CD4-positive, alpha-beta T cell treated with Interleukin-1 beta for 1 hour (primary cell): Measurements from ENCODE around the gene SPOCK2.

Source experiments
- DNase-seq, 2 donors: peaks; one replicate each; pipeline ENCODE4 v3.0.0-alpha.2; 2020 to 2022

Gene SPOCK2

DNA sequence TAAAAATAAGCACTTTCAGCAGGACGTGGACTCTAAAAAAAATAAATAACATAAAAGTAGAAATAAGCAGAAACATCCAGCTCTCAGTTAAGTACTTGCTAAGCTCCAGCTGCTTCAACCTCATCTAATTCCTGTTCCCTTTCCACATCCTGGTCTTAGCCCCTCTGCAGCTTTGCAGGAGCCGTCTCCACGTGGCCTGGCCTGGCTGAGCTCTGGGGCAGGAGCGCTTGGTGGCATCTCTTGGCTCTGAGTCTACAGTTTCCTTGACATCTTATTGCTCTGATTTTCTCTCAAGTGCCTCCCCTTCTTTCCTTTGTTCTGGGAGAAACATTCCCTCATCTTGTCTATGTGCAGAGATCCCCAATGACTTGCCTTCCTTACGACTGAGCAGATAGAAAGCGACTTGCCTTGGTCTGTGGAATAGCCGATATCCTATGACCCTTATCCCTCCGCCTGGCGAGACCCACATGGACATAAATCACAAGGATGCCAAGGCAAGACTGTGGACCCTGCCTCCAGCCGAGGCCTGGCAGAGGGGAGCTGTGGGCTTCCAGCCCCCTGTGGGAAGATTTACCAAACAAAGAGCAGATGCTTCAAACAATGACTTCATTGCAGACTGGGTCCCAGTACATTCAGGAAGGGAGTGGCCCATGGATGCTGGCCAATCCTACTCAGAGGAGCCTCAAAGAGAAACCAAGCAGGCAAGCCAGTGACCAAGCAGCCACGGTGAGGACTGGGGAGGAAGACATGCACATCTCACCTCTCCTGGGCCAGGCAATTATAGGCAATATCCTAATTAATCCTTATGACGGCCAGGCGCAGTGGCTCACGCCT, 61.9 kb downstream of the SPOCK2 start:
- no peak for DNase-seq

- no peak for DNase-seq
Observed at GRCh38 chr10:72025832-72026231, 62.5 kb downstream of the SPOCK2 start.

DNA sequence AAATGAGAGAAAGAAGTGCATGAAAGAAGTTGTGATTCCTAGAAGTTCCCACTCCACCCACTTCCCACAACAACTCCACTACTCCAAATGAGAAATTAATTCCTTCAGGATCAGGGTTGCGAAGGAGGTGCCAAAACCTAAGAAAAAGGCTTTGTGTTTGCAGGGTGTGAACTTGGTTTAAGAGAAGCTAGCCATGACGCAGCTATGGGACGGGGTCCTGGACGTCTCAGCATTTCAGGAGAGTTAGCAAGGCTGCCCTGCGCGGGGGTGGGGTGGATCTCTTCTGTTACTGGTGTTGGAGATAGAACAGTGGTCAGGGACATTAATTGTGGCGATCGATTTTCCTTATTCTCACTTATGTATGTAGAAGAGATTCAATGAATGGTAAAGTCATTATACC, 63.0 kb downstream of the SPOCK2 start:
- no peak for DNase-seq

- DNase-seq: no peak
Observed at GRCh38 chr10:72024596-72024995, 63.8 kb downstream of the SPOCK2 start.

GRCh38 chr10:72022228-72022627, 66.1 kb downstream of the SPOCK2 start:
- DNase-seq: no peak

DNA sequence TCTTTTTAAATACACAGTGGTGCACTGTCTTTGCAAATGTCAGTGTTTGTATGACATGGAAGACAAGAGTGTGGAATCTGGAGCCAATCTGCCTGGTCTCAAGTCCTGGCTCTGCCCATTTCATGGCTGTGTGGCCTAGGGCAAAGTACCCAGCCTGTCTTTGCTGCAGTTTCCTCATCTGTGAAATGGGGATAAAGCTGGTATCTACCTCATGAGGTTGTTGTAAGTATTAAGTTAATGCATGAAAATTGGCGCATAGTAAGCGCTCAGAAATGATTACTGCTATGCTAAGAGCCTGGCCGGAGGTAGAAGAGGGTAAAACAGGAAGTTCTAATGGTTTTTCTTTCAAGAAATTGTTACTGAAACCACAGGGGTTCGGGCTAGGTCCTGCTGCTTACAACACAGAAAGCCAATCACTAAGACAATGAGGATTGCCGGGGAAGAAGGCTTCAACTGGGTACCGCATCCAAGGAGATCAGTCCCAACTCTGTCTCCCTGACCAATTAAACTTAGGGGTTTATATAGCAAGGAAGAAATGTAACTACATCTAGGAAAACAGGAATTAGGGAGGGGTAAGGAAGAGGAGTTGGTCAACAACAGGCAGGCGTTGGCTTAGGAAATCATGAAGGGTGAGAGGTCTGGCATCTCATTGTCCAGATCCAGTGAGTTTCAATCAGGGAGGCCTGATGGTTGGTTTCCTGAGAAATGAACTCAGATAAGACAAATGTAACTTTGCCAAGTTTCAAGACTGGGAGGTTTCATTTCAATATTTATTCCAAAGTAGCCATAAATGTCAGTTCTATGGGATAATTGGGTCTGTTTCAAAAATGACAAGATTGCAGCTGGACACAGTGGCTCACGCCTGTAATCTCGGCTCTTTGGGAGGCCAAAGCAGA, 67.2 kb downstream of the SPOCK2 start:
- DNase-seq: no peak

DNA sequence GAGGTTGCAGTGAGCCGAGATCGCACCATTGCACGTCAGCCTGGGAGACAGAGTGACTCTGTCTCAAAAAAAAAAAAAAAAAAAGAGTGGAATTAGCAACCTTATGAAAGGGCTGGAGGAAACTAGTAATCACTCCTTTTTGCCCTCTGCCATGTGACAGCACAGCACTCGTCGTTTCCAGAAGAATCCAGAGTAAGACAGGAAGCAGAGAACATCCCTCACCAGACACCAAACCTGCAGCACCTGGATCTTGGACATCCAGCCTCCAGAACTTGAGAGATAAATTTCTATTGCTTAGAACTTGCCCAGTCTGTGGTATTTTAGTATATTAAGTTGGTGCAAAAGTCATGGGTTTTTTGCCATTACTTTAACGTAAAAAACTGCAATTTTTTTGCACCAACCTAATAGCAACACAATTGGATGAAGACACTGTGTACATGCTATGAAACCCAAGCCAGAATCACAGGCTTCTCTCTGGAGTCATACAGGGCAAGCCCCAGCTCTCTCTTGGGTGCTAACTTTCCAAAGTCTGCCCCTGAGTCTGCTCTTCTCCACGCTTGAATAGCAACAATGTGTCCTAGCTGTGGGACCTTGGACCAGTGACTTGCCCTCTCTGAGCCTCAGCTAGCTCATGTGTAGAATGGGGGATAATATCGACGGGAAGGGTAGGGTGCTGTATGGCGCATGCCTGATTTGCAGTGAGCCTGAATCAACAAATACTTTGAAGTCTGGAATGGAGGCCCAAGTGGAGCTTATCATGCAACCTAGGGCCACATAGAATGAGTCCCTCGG, 69.1 kb downstream of the SPOCK2 start:
- no peak for DNase-seq

DNA sequence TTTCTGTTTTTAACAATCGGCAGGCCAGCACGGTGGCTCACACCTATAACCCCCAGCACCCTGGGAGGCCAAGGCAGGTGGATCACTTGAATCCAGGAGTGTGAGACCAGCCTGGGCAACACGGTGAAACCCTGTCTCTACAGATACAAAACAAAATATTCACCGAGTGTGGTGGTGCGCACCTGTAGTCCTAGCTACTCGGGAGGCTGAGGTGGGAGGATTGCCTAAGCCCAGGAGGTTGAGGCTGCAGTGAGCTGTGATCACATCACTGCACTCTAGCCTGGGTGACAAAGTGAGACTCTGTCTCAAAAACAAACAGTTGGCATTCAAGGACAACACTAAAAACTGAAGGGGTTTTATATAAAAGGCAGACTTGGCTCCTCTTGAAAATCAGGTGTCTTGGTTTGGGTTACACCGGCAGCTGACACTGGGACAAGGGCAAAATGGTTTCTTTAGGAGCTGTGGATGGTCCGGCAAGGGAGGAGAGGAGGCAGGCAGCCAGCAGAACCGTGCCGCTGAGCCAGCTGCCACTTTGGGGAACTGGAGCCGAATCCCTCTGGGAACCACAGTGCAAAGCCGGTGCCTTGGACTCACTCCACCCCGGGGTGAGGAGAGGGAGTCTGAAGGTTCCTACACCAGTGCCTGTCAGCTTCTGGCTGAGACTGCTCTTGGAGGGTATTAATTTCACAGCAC, 71.6 kb downstream of the SPOCK2 start:
- DNase-seq: no peak

DNA sequence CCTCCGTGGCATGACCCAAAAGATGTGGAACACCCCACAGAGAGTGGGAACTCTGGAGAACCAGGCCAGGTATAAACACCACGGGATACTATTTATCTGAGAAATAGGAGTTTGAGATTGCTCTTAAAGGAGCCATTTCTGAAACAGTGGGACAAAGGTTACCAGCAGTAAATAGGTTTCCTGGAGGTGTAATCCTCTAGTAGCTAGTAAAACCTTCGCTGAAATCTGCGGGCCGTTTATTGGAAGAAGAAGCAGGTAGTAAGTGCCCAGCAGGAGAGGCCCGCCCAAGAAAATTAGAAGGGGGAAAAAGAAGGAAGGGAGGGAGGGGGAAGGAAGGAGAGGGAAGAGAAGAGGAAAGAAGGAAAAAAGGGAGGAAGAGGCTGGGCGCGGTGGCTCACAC, 72.5 kb downstream of the SPOCK2 start:
- no peak for DNase-seq

DNA sequence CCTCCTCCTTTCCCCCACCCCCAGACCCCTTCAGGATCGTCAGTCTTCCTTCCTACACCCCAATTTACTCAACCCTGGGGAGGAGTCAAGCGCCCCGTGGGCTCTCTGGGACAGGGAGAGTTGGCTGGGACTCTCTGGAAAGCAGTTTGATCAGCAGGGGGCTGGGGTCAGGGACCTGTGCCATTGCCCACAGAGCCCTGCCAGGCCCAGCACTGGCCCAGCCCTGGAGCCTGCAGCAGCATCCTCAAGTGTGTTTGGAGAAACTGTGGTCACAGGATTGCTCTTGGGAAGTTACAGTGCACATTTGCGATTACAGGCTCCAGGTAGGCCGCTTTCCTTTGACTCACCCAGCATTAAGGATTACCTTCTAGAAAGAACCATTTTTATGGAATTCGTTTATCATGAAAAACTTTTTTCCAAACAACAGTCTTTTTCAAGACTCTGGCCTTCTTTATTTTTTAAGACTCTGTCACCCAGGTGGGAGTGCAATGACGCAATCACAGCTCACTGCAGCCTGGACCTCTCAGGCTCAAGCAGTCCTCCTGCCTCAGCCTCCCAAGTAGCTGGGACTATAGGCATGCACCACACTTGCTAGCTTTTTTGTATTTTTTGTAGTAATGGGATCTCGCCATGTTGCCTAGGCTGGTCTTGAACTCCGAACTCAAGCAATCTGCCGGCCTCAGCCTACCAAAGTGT, 73.4 kb downstream of the SPOCK2 start:
- no peak for DNase-seq

GRCh38 chr10:72014197-72014596, 74.2 kb downstream of the SPOCK2 start:
- no peak for DNase-seq

DNA sequence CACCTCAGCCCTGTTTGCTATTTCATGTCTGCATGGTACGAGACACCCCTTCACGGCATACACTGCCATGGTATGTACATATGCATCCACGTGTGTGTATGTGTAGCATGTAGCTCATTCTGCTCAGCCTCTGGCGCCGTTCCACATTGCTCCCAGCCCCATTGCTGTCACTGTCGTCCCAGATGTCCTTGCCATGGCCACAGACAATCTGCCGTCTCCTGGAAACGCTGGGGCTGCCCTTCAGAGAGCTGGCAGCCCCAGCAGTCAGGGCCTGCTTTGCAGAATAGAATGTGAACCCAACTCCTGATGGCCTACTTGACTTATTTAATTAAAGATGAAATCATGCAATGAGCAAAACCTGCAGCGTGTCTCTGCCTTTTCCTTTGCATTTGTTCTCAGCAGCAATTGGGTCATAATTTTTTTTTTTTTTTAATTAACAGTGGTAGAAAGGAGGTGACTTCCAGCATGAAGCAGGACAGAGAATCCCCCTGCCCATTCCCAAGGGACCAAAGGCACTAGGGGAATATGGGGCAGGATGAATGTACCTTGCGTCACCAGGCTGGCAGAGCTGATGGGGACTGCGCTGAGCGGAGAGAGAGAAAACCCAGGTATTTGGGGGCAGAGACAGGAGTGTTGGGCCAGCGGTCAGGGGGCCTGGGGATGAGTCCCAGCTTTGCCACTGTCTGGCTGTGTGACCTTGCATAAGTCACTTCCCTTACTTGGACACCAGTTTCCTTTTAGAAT, 75.0 kb downstream of the SPOCK2 start:
- no peak for DNase-seq

DNA sequence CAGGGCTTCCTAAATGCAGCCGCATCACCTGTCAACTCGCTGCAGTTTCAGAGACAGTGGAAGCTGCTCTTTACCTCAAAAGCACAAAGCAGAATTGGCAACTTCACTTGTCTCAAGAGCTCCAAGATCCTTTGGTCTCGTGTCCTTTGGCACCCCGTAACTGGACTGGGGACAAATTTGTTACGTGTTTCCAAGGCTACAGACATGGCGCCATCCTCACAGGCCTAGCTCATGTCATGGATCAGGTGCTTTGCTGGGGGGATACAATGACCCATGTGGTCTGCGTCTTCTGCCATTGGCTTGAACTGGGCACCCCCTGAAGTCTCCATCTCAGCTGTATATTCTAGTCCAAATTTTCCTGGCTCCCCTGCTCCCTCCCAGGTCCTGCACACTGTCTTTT, 75.6 kb downstream of the SPOCK2 start:
- DNase-seq: no peak

GRCh38 chr10:72011976-72012512, 76.3 kb downstream of the SPOCK2 start:
- no peak for DNase-seq

DNA sequence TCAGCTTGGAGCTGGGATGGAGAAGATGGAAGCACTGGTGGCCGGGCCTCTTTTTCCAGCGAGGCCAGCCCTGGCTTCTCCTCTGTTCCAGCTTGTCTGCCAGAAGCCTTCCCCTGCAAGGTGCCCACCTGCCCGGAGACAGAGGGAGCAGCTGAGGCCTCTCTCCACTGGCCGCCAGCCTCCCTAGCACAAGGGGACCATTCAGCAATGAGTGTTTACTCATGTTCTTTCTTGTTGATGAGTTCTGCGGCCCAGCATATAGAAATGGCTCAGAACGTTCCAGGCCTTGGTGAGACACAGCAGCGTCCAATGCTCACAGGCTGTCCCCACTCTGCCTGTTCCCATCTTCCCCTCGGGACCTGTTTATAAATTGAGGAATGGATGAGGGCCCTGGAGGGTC, 76.9 kb downstream of the SPOCK2 start:
- no peak for DNase-seq

DNA sequence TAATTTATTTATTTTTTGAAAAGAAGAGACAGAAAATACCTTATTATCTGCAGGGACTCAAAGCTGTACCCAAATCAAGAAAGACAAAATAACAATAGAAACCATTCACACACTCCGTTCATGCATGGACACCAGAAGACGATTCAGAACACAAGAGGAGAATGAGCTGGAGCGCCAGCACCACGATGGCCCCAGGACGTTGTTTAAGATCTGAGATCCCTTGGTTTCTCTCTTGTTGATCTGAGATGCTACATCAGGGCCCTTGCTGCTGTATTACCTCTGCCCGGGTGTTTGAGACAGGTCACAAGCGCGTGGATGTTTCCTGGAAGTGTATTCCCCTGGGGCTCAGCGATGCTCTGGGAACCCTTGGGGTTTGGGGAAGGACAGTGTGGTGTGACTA, 77.3 kb downstream of the SPOCK2 start:
- no peak for DNase-seq

- no peak for DNase-seq
Observed at GRCh38 chr10:72010234-72010973, 77.9 kb downstream of the SPOCK2 start.

- DNase-seq: no peak
Observed at GRCh38 chr10:72009425-72010081, 78.8 kb downstream of the SPOCK2 start.

DNA sequence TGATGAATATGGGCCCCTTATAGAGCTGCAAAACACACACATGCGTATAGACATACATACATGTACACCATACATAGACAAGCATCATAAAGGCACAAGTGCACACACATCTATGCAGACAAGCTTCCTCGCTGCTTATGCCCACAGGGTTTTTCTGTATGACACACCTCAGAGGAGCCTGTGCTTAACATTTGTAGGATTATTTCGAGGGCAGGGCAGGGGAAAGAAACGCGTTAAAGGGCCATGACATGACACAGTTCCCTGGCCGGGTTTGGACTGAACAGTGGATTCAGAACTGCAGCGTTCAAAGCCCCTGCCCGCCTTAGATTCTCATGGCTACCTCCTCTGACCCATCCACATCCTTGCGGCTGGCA, 79.3 kb downstream of the SPOCK2 start:
- no peak for DNase-seq
